Body of pancreas (tissue), 4 donors: ENCODE measurements around the gene RPL3.

Experiments used
- POLR2A ChIP-seq, 3 donors: fragments of 450-650 bp; IDR thresholded peaks; one replicate each; pipeline ENCODE4 v1.6.1; 2016; ENCODE audit warnings: antibody characterized with exemption in 3 of 3, mild to moderate bottlenecking in 2 of 3
- TF ChIP-seq, protein P1 (sequence below), 7 experiments: fragments of 450-650 bp in 4 of 7; fragments of 200-600 bp in 3 of 7; sonication (generic) in 3 of 7; IDR thresholded peaks; one replicate each; pipeline ENCODE4 v1.5.1; 2016 to 2019; ENCODE audit warnings: antibody characterized with exemption in 7 of 7

DNA sequence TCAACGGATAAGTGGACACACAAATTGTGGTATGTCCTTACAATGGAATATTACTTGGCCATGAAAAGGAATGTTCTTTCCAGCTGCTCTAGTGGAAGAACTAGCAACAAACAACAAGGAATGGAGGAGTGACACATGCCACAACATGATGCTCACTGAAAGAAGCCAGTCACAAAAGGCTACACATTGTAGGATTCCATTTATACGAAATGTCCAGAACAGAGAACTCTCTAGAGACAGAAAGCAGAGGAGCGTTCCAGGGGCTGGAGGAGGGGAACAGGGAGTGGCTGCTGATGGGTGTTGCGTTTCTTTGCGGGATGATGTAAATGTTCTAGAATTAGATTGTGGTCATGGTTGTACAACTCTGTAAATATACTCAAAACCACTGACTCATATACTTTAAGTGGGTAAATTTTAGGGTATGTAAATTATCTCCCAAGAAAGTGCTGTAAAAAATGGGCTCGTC lies 42.2 kb downstream of the RPL3 start:
- TF ChIP-seq, protein P1, sequence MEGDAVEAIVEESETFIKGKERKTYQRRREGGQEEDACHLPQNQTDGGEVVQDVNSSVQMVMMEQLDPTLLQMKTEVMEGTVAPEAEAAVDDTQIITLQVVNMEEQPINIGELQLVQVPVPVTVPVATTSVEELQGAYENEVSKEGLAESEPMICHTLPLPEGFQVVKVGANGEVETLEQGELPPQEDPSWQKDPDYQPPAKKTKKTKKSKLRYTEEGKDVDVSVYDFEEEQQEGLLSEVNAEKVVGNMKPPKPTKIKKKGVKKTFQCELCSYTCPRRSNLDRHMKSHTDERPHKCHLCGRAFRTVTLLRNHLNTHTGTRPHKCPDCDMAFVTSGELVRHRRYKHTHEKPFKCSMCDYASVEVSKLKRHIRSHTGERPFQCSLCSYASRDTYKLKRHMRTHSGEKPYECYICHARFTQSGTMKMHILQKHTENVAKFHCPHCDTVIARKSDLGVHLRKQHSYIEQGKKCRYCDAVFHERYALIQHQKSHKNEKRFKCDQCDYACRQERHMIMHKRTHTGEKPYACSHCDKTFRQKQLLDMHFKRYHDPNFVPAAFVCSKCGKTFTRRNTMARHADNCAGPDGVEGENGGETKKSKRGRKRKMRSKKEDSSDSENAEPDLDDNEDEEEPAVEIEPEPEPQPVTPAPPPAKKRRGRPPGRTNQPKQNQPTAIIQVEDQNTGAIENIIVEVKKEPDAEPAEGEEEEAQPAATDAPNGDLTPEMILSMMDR (IDR thresholded peaks at IDR 0.05), result no peak
- no peak for TF ChIP-seq POLR2A (IDR thresholded peaks at IDR 0.05)
